Stimulated activated CD4-positive, alpha-beta T cell treated with anti-CD3 and anti-CD28 coated beads, Interleukin-4, amount 100 ng/mL, for 48 hours (primary cell): ENCODE results near the gene HAPSTR1.
"Not testable (repeated sequence)": the region's sequence is repeated elsewhere in the genome, so short reads cannot be mapped to it uniquely, and the experiment has no call there.

ENCODE experiments used
- DNase-seq, 2 donors: peaks; one replicate each; pipeline ENCODE4 v3.0.0-alpha.2; 2020; ENCODE audit warnings: low read depth in 2 of 2

Gene HAPSTR1, protein sequence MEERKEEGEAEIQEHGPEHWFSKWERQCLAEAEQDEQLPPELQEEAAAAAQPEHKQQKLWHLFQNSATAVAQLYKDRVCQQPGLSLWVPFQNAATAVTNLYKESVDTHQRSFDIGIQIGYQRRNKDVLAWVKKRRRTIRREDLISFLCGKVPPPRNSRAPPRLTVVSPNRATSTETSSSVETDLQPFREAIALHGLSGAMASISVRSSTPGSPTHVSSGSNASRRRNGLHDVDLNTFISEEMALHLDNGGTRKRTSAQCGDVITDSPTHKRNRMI

DNA sequence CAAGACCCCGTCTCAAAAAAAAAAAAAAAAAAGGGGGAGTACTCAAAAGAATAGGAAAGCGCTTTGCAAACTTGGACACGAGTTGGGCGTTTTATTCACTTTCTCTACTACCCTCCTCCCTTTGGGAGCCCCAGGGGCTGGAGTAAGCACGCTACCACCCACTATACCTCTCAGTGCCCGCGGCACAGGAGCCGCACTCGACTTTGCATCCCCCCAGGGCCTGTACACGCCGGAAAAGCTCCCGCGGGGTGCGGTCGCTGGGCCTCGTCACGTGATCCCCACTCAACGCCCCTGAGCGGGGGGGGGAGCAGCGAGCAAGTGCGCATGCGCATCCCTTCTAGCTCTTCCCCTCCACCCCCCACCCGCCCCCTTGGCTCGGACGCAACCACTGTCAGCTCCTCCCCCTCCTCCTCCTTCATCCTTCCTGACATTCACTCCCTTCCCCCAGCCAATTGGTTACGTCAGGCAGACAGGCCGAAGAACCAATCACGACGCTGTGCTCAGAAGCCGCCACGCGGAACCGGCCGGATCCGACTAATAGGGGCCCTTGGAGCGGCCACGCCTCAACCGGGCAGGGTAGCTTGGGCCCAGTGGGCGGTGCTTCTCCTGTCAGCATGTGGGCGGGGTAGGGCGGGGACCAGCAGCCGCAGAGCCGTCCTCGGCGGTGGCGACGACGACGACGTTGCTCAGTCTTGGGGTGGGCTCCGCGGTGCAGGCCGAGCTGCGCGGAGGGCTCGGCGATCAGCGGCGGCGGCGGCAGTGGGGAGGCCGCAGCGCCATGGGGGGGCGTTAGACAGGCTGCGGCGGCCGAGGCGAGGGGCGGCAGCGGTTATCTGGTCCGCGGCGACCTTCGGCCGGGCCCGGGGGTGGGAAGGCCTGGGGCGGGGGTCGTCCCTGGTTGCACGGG is at the start of gene HAPSTR1:
Gene HAPSTR1, plus strand, starts transcription at position 685 of the 907 bp plus-strand sequence. CDS start 401 bp downstream, outside the sequence.
- peak; percentile 98 to 99 for DNase-seq

DNA sequence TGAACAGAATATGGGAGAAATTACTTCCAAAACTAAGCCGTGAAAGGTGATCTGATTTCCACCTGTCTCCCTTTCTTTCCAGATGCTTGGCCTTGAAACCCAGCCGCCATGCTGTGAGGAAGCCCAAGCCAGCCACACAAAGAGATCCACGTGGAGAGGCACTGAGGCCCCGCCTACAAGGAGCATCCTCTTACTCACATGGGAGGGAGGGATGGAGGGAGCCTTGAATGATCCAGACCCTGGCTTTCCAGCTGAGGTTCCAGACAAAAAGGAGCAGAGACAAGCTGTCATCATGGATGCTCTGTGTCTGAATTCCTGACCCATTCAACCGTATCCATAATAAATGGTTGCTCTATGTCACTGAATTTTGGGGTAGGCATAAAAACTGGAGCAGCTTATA is 48.9 kb upstream of the HAPSTR1 start:
- no peak for DNase-seq

DNA sequence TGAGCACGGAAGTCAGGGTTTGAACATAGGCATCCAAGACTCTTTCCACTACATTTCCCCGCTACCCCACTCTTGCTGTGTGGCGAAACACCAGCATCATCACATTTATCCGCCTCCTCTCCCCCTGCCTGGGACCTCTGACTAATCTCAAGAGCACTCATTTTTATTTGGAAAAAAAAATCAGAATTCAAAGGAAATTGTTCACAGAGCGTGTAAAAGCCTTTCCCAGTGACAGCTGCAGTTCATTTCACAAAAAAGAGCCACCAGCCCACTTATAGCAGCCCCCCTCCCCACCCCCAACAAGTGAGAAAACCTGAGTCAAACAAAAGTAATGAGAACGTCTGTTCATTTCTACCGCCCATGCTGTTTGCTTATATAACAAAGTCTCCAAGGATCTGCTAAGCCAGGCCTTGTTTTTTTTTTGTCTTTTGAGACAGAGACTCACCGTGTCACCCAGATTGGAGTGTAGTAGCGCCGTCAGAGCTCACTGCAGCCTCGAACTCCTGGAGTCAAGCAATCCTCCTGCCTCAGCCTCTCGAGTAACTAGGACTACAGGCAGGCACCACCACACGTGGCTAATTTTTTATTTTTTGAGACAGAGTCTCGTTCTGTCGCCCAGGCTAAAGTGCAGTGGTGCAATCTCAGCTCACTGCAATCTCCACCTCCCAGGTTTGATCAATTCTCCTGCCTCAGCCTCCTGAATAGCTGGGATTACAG is 48.3 kb upstream of the HAPSTR1 start:
- no peak for DNase-seq

DNA sequence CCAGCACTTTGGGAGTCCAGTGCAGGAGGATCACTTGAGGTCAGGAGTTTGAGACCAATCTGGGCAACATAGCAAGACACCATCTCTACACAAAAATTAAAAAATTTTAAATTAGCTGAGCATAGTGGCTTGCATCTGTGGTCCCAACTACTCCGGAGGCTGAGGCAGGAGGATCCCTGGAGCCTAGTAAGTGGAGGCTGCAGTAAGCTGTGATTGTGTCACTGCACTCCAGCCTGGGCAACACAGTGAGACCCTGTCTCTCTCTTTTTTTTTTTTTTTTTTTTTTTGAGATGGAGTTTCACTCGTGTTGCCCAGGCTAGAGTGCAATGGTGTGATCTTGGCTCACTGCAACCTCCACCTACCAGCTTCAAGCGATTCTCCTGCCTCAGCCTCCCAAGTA is 45.9 kb upstream of the HAPSTR1 start:
- DNase-seq = not testable (repeated sequence)

DNA sequence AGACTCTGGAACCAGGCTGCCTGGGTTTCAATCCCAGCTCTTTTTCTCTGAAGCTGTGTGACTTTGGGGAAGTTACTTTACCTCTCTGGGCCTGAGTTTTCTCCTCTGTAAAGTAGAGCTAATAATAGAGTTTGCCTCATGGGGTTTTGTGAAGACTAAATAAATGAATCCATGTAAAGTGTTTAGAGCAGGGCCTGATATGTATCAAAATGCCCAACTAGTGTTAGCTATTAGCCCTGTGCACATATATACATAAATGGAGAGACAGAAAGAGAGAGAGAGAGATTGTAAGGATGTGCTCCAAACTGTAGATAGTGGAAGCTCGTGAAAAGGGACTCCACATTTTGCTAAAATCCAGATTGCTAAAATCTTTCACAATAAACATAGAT is 44.8 kb upstream of the HAPSTR1 start:
- DNase-seq = no peak

DNA sequence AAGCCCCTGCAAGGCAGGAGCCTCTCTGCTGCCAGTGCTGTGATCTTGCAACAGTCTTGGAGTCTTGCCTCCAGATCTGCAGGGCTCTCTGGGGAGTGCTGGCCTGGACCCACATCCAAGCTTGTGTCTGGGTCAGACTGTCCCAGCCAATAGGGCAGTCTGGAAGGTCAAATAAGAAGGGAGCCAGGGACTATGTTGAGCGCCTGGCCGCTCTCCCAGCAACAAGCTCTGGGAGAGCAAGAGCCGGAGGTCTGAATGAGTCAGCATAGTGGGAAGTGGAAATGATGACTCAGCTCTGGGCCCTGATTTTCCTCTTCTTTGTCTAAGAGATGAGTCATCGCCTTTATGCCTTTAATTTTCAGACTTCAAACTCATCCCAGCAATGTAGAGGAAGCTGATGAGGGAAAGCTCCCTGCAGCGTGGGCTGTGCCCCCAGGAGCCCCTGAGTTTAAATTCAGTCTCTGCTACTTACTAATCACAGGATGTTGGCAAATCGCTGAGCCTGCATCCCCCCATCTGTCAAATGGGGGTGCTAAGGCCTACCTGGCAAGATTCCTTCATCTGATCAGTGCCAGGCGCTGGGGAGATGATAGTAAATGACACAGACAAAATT is 43.6 kb upstream of the HAPSTR1 start:
- peak; percentile 25 to 61 for DNase-seq

DNA sequence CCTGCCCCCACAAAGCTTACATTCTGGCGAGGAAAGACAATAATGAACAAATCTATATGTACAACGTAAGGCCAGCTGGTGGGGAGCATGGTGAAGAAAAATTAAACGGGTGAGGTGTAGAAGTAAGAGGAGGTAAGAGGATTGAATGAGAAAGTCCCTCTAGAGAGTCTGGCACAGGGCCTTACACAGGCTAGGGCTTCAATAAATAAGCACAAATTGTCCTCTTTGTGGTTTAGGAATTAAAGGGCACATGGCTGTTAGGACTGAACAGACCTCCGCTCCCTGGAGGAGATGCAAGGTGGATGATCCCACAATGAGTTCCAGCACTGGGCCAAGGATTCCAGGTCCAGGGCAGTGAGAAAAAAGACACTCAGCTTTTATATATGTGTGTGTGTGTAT is 43.1 kb upstream of the HAPSTR1 start:
- no peak for DNase-seq

DNA sequence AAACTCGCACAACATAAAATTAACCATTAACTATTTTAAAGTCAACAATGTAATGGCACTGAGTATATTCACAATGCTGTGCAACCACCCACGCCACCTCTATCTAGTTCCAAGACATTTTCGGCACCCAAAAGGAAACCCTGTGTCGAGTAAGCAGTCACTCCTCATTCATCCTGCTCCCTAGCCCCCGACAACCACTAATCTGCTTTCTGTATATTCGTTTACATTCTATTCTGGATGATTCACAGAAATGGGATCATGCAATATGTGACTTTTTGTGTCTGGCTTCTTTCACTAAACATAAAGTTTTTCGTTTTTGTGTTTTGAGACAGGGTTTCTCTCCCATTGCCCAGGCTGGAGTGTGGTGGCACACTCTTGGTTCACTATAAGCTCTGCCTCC is 42.2 kb upstream of the HAPSTR1 start:
- DNase-seq = no peak

DNA sequence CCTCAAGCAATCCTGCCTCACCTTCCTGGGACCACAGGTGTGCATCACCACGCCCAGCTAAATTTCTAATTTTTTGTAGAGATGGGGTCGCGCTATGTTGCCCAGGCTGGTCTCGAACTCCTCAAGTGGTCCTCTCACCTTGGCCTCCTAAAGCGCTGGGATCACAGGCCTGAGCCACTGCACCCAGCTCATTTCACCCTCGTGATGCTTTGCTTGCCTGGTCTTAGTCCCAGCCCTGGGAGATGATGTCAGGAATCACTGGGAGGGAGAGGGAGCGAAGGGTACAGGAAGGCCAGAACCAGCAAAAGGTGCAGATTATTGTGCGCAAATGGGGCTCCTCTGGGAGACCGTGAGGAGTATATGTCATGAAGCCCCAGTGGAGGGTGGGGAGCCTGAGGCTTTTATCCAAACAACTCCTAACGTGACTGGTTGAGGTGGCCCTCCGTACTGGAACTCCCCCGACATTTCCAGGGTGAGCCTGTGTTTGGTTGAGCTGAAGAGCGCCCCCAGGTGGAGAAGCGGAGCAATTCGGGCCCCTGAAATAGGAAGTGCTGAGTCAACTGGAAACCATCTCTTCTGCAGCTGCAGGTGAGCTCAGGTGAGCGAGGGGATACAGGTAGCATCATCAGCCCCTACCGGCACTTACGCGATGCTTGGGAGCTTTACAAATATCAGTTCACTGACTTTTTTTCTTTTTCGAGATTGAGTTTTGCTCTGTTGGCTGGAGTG is 41.2 kb upstream of the HAPSTR1 start:
- peak in 1 of 2 donors; percentile 24 for DNase-seq

DNA sequence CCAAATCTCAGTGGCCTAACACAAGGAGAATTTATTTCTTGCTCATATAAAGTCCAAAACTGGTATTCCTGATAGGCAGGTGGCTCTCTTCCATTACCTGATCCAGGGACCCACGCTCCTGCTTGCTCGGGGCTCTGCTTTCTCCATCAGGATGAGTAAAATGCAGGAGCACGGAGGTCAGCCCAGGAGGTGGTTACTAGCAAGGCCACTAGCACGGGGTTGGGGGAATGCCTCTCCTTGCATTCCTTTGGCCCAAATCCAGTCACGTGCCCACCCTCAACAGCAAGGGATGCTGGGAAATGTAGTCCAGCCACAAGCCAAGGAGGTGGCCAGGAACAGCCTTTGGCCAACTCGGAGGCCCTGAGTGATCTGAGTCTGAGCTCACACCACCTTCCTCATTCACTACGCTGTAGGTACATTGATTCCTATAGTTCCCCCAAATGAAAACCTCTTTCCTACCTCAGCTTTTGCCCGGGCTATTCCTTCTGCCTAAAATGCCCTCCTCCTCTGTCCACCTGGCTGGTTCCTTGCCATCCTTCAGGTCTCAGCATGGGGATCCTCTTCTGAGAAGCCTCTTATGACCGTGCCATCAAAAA is 38.3 kb upstream of the HAPSTR1 start:
- DNase-seq = peak in 1 of 2 donors; percentile 22

DNA sequence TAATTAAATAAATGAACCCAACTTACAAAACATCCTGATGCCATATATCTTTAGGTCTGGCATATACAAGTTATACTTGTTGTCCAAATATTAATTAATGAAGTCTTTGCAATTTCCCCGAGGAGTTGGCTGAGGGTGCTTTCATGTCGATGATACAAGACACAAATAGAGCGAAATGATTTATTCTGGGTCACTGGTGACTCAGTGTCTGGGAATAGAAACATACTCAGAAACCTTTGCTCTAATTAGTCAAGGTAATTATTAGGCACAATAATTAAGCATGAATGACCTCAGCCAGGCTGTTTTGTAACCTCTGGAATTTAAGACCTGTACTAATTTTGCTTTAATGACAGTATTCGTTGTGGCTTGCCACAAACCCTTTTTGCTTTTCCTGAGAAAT is 37.0 kb upstream of the HAPSTR1 start:
- DNase-seq = no peak

DNA sequence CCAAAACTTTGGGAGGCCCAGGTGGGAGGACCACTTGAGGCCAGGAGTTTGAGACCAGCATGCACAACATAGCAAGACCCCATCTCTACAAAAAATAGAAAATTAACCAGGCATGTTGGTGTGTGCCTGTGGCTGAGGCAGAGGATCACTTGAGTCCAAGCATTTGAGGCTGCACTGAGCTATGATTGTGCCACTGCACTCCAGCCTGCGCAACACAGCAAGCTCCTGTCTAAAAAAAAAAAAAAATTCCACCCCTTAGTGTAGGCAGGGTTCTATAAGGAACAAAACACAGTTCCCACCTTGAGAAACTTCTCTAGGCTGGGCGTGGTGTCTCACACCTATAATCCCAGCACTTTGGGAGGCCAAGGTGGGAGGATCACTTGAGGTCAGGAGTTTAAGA is 36.3 kb upstream of the HAPSTR1 start:
- no peak for DNase-seq

DNA sequence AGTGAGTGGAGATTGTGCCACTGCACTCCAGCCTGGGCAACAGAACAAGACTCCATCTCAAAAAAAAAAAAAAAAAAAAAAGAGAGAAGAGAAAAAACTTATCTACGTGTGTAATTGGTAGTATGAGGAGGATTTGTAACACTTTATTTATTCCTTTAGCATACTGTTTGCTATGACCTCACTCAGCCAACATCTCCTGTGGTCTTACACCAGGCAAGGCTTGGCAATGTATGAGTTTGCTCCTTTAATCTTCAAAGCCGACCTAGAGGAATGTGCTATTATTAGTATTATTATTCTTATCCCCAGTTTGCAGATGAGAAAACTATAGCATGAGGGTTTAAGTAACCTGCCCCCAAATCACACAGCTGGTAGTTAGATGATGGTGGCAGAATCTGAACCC is 35.8 kb upstream of the HAPSTR1 start:
- DNase-seq = no peak

DNA sequence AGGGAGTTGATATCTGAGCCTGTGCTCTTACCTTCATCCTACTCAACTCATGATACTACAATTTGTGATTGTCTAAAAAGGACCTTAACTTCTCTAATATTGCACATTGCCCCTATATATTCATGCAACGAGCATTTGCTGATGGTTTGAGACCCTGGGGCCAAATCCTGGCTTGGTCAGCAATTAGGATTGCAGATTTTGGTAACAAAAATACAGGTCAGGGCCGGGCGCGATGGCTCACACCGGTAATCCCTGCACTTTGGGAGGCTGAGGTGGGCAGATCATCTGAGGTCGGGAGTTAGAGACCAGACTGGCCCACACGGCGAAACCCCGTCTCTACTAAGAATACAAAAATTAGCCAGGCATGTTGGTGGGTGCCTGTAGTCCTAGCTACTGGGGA is 35.4 kb upstream of the HAPSTR1 start:
- DNase-seq = no peak

DNA sequence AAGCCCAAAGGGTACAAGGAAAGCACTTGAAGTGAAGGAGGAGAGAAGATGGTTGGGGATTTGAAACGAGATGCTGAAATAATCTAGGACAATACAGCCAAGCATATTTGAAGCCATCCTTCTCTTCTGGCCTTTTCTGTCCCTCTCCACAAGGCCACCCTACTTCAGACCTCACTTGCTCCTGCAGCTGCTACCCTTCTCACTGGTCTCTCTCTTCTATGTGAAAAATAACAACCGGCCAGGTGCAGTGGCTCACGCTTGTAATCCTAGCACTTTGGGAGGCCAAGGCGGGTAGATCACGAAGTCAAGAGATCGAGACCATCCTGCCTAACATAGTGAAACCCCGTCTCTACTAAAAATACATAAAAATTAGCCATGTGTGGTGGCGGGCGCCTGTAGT is 33.2 kb upstream of the HAPSTR1 start:
- no peak for DNase-seq

DNA sequence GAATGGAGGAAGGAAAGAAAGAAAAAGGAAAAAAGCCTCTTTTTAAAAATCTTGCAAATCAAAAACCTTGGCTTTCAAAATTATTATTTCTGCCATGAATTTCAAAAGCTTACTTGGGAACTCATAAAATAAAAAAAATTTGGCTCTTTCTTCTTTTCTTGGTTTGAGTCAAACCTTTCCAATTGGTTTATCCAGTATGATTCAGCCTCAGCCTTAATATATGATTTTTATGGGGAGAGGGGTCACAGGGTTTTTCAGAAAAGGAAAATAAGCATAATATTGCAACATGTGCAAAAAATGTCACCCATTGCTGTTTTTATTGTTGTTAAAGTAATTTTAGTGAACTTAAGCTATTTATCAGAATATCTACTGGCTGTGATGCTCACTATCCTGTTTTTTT is 31.2 kb upstream of the HAPSTR1 start:
- no peak for DNase-seq

DNA sequence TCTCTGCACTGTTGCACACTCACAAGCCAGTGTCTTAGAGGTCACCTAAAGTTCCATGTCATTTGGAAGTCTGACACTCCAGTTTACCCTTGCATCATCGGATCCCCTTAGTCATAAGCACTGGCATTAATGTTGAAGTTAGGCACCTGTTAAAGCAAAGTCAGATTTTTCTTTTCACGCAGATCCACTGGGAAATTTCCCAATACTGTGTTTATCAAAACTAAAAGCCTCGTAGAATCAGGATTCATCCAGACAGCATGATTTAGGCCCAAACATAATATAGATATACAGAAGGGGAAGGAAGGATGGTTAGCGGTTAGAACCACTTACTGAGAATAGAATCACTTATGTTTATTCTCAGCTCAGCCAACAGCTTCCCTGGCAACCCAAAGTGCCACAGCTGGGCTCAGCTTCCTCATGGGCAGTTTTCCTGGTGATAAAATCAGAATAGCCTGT is 30.1 kb upstream of the HAPSTR1 start:
- DNase-seq = no peak

DNA sequence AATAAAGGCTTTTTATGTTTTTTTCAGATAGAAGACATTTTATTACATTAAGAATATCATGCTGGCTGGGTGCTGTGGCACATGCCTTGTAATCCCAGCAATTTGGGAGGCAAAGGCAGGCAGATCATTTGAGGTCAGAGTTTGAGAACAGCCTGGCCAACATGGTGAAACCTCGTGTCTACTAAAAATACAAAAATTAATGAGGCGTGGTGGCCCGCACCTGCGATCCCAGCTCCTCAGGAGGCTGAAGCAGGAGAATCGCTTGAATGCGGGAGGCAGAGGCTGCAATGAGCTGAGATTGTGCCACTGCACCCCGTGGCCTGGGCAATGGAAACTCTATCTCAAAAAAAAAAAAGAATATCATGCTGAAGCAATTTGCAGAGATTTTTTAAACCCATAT is 29.1 kb upstream of the HAPSTR1 start:
- no peak for DNase-seq

DNA sequence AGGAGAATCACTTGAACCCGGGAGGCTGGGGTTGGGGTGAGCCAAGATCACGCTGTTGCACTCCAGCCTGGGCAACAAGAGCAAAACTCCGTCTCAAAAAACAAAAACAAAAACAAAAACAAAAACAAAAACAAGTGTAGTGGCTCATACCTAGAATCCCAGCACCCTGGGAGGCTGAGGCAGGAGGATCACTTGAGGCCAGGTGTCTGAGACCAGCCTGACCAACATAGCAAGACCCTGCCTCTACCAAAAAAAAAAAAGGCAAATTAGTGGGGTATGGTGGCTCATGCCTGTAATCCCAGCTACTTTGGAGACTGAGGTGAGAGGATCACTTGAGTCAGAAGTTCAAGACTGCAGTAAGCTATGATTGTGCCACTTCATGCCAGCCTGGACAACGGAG is 26.4 kb upstream of the HAPSTR1 start:
- no peak for DNase-seq

DNA sequence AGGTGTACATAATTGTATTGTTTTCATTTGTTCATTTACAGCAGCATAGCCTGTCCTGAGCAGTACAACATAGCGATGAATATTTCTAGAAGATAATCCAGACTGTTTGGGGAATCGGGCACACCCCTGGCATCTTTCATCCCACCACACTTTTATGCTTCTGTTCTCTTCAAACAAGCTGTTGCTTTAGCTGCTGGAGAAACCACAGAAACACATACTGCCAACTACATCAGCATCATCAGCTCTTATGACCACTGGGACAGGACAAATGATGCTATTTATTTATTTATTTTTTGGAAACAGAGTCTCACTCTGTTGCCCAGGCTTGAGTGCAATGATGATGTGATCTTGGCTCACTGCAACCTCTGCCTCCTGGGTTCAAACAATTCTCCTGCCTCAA is 22.6 kb upstream of the HAPSTR1 start:
- no peak for DNase-seq

DNA sequence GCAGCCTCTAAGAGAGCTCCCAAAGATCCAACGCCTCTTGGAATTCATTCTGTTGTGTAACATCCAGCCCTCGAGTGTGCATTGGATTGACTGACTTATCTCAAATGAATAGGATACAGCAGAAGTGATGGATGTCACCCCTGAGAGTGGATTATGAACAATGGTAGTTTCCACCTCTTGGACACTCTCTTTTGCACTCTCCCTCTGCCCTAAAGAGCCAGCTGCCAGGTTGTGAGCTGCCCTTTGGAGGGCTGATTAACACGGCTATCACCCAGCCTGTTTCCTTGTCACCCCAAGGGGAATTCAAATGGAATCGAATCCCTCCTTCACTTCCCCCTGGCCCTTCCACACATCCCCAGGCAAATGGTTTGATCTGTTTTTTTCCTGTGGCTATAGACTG is 21.2 kb upstream of the HAPSTR1 start:
- no peak for DNase-seq
